HT-29 (cell line): ENCODE measurements around the gene IP6K1. TPM values are rescaled to one million over a fixed set of nuclear protein-coding genes. Genes with fewer than 3 reads are reported as not detected.
"Not testable (repeated sequence)": the region's sequence is repeated elsewhere in the genome, so short reads cannot be mapped to it uniquely, and the experiment has no call there.

Experiments used
- DNase-seq: peaks from one replicate; pipeline ENCODE4 v3.0.0-alpha.2; 2015; ENCODE audit warnings: low spot score
- small RNA-seq: library from RNA; depleted of rRNA; stranded (forward); fragments of <200 nt; gene quantifications from one replicate; pipeline ENCODE3, GENCODE V24; 2014
- total RNA-seq: library from RNA; depleted of rRNA; stranded (reverse); fragments of >200 nt; shearing (Covaris generic); gene quantifications from 2 replicates; pipeline ENCODE4 v1.2.3, GENCODE V29; 2014; rRNA removed

Gene IP6K1
- total RNA-seq, 1 experiment from 2014 or later = 38.3 TPM

DNA sequence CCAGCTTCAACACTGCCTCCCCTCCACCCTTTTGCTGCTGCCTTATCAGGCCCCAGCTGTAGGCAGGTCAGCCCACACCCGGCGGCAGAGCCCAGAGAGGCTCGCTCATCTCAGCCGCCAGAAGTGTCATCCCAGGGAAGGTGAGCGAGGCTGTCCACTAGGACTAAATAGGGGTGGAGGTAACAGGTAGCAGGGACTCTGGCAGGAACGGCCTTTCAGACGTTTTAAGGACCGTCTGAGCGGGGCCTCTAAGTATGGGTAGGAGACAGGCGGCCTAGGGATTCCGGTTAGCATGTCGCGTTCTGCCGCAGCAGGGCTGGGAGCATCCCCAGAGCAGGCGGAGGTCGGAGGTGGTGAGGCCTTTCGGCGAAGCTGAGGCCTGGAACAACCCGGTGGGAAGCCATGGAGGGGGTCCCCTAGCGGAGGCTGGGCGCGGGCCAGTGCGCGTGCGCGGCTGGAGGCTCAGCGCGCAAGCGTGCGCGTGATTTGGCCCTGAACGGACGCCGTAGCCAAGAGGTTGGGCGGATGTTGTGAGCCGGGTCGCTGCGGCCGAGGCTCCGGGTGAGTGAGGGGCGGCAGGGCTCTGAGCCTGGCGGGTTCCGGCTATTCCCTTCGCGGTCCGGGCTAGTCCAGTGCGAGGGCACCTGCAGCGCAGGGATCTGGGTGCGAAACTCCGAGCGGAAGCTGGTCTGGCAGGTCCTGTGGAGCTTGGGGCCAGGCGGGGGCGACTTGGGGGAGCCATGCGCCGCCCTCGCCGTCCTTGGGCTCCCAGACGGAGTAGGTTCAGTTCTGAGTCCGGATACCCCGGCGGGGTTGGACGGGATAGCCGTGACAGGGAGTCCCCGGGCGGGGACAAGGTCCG, 97.1 kb downstream of the IP6K1 start, which contains the start of the genes MST1 and RNF123:
Gene MST1, minus strand, starts transcription at position 429 of the 862 bp plus-strand sequence. CDS start 783 bp downstream, outside the sequence.
Gene RNF123, plus strand, starts transcription at position 512 of the 862 bp plus-strand sequence. CDS start 1,609 bp downstream, outside the sequence.
- DNase-seq = peak; percentile 78

- DNase-seq = not testable (repeated sequence)
These were observed 97.8 kb downstream of the IP6K1 start for GRCh38 chr3:49688338-49689045.

- not testable (repeated sequence) for DNase-seq
These were observed 98.9 kb downstream of the IP6K1 start for GRCh38 chr3:49687424-49687795.

DNA sequence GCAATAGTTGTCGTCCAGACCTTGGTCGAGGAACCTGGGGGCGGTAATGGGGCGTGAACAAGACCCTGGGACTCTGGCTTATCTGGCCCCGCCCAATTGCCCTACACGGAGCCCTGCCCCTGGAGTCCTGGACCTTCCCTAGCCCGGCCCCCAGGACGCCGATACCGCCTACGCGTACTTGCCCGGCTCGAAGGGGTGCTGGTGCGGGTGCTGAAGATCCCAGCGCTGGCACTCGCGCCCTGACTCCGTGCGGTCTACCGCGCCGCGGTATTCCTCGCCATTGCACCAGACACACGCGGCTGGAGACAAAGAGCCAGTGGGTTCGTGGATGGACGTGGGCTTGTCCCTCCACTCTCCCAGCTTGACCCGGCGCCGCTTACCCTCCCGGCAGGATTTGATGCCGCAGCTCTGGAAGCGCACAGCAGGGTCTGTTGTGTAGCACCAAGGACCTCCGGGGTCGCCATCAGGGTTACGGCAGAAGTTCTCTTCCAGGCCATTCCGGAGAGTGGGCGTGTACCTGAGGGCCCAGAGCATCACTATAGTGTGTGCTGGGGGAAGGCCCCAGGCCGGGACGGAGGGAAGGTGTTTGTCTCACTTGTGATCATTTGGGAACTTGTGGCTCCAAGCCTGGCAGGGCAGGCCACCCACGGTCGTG, 99.4 kb downstream of the IP6K1 start:
- DNase-seq = peak; percentile 30

DNA sequence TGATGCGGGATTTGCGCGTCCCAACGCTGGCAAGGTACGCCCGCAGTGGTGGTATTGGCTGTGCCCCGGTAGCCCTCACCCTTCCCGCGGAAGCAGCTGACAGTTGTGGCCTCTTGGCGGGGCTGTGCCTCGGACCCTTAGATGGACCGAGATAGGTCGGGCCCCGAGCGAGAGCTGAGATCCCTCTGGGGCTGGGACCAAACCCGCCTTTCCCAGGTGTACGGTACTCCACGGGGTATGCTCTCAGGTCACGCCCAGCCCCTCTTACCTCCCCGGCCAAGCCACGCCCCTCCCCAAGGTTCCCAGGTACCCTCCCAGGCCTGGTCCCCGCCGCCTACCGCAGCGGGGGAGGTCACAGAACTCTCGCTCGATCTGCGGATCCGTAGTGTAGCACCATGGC, 100.0 kb downstream of the IP6K1 start:
- DNase-seq = not testable (repeated sequence)

GRCh38 chr3:49685846-49686245, 100.5 kb downstream of the IP6K1 start:
- not testable (repeated sequence) for DNase-seq

GRCh38 chr3:49685103-49685502, 101.2 kb downstream of the IP6K1 start:
- not testable (repeated sequence) for DNase-seq

GRCh38 chr3:49684453-49684852, 101.9 kb downstream of the IP6K1 start:
- DNase-seq = not testable (repeated sequence)

DNA sequence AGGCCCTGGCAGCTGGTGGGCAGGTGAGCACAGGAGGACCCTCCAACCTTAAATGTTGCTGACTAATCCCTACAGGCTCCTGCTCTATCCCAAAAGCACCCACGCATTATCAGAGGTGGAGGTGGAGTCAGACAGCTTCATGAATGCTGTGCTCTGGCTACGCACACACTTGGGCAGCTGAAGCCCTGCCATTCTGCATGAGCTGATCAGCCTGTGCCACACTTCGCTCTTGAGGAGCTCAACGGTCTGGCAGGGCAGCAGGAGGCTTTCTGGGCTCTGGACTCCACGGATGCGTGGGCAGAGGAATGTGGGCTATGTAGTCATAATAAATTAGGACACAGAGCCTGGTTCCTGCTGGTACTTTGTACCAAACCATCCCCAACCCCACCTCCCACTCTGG, 103.2 kb downstream of the IP6K1 start:
- no peak for DNase-seq

DNA sequence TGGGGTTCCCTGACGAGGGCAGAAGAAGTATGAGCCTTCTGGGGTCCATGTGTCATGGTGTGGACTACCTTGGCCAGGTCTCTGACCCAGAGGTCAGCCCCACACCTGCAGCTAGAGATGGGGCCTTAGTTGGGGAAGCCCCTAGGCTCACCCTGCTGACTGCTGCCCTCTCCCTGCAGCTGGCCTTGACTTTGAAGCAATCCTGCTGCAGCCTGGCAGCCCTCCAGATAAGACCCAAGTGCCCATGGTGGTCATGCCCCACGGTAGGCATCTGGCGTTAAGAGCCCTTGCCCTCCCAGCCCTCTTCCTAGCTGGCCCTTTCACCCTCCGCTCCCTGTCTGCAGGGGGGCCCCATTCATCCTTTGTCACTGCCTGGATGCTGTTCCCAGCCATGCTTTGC, 104.8 kb downstream of the IP6K1 start:
- no peak for DNase-seq

- DNase-seq = no peak
These were observed 105.2 kb downstream of the IP6K1 start for GRCh38 chr3:49681232-49681522.

DNA sequence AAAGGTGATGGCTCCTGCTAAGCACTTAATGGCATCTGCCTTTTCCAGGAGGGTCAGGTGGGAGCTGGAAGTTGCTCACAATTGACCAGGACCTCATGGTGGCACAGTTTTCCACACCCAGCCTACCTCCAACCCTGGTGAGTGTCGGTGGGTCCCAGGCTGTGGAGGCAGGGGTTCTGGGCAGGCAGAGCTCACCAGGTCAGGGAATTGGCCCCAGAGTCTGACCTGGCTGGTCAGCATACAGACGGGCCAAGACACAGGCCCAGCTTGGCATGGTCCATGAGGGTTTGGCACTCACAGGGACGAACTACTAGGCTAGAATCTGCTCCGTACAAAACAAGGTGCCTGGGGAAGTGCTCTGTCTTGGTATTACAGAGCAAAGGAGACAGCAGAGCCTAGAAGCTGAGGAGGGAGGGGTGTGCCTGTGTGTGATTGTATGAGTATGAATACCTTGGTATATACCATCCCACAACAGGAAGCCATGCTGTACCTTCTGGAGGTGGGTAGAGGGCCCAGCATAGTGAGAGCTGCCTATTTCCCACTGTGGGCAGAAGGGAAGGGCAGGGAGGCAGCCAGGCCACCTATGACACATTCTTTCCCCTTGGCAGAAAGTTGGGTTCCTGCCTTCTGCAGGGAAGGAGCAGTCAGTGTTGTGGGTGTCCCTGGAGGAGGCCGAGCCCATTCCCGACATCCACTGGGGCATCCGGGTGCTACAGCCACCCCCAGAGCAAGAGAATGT, 105.7 kb downstream of the IP6K1 start:
- DNase-seq = no peak

DNA sequence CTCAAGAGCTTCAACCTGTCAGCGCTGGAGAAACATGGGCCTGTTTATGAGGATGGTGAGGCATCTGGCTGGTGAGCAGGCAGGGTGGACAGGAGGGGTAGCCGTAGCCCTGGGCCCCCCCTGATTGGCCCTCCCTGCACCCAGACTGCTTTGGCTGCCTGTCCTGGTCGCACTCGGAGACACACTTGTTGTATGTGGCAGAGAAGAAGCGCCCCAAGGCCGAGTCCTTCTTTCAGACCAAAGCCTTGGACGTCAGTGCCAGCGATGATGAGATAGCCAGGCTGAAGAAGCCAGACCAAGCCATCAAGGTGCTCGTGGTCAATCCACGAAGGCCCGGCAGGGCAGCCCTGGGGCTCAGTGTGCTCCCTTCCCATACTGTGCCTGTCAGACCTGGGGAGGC, 110.4 kb downstream of the IP6K1 start:
- DNase-seq = no peak

DNA sequence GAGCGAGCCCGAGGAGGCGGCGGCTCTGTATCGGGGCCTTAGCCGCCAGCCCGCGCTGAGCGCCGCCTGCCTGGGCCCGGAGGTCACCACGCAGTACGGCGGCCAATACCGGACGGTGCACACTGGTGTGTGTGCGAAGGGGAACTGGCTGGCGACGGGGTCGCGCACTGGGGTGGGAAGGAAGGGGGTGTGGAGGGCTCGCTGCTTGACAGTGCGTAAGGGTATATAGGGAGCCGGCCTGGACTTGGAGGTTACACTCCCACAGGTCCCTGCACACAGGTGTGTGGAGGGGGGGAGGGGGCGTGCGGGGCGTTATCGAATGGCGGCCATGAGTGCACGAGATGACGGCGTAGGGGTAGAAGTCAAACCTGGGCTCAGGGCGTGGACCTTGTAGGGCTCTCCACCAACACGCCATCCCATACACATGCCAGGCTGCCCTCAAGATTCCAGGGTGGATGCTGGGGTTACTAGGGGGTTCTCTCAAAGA, 111.8 kb downstream of the IP6K1 start:
- DNase-seq = no peak

Small RNA genes lying within 50 kb of the gene (small RNA-seq; reads per million reads assigned to genes)
- gene AMIGO3 (not detected), gene COX6CP14 (not detected)

Other genes with a start within 250 kb of the IP6K1 start
- gene BSN, start 232.1 kb downstream of the IP6K1 start, total RNA-seq = not detected in 2 replicates
- gene APEH, start 112.2 kb downstream of the IP6K1 start, total RNA-seq = 246 and 254 TPM in 2 replicates
- 2.2 and 3.3 TPM in 2 replicates for gene MST1, start 97.1 kb downstream of the IP6K1 start, total RNA-seq
- gene RNF123, start 97.0 kb downstream of the IP6K1 start, total RNA-seq = 22.4 and 24.3 TPM in 2 replicates
- 2.0 and 2.7 TPM in 2 replicates for gene AMIGO3, start 66.9 kb downstream of the IP6K1 start, total RNA-seq
- 40.0 and 45.1 TPM in 2 replicates for gene GMPPB, start 62.6 kb downstream of the IP6K1 start, total RNA-seq
- gene CDHR4, start 13.3 kb upstream of the IP6K1 start, total RNA-seq = 0.15 and 0.34 TPM in 2 replicates
- 0.15 TPM in 1 of 2 replicates, not detected in the other for gene INKA1, start 16.7 kb upstream of the IP6K1 start, total RNA-seq
- gene UBA7, start 27.4 kb upstream of the IP6K1 start, total RNA-seq = 5.1 and 6.1 TPM in 2 replicates
- 10.3 and 12.8 TPM in 2 replicates for gene TRAIP, start 70.0 kb upstream of the IP6K1 start, total RNA-seq
- gene CAMKV, start 83.4 kb upstream of the IP6K1 start, total RNA-seq = not detected in 2 replicates
- gene MST1R, start 117.3 kb upstream of the IP6K1 start, total RNA-seq = 60.3 and 64.4 TPM in 2 replicates
- gene MON1A, start 143.3 kb upstream of the IP6K1 start, total RNA-seq = 13.6 and 15.1 TPM in 2 replicates
- 17.4 and 23.7 TPM in 2 replicates for gene RBM6, start 153.6 kb upstream of the IP6K1 start, total RNA-seq